Fibroblast of mammary gland (primary cell): ENCODE results near the gene PSMG4.

Experiments
- DNase-seq: peaks from one replicate; pipeline ENCODE4 v3.0.0-alpha.2; 2010; ENCODE audit warnings: low read depth
- H3K4me3 ChIP-seq: 2 replicates; pipeline ENCODE4 v1.5.1; 2011; ENCODE audit warnings: low read depth, mild to moderate bottlenecking, low read length, moderate library complexity; ENCODE audit not compliant: control insufficient read depth
- TF ChIP-seq, protein P1 (sequence below): conservative IDR thresholded peaks from 2 replicates; pipeline ENCODE4 v1.5.1; 2011; ENCODE audit warnings: low read depth, low read length, inconsistent platforms; ENCODE audit not compliant: control insufficient read depth, insufficient read depth

The PSMG4 gene

DNA sequence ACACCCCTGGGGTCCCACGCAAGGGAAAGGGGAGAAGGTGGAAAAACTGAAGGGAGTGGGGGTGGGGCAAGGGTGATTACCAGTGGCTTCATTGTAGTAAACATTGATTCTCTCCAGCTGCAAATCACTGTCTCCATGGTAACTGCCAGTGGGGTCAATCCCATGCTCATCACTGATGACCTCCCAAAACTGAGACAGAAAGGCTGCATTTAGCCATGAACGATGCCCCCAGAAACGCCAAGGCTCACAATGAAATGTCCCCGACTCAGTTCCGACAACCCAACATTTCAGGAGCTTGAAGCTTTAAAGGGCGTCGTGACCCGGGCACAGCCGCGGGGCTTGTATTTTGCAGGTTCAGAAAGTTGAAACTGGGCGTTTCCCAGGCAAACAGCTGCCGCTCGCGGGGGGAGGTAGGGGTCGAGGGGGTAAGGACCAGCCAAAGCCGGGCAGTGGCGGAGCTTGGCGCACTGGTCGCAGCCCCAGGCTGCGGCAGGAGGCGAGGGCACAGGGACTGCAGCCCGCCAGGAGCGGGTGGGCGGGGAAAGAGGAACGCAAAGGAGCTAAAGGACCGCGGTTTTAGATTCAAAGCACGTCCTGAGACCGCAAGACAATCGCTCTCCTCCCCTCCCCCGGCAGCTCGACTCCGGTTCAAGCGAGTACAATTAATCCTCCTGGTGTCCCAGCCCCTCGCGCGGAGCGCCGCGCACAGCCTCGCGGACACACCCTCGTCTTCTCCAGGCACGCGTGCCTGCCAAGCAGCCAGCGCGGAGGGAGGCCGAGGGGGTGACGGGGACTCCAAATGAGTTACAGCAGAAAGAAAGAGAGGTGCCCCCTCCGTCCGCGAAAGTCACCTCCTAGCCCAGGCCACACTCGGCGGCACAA, 32.0 kb upstream of the PSMG4 start:
- H3K4me3 ChIP-seq: peak overlapping the region; percentile 13
- TF ChIP-seq, protein P1, sequence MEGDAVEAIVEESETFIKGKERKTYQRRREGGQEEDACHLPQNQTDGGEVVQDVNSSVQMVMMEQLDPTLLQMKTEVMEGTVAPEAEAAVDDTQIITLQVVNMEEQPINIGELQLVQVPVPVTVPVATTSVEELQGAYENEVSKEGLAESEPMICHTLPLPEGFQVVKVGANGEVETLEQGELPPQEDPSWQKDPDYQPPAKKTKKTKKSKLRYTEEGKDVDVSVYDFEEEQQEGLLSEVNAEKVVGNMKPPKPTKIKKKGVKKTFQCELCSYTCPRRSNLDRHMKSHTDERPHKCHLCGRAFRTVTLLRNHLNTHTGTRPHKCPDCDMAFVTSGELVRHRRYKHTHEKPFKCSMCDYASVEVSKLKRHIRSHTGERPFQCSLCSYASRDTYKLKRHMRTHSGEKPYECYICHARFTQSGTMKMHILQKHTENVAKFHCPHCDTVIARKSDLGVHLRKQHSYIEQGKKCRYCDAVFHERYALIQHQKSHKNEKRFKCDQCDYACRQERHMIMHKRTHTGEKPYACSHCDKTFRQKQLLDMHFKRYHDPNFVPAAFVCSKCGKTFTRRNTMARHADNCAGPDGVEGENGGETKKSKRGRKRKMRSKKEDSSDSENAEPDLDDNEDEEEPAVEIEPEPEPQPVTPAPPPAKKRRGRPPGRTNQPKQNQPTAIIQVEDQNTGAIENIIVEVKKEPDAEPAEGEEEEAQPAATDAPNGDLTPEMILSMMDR: no peak
- no peak for DNase-seq

- TF ChIP-seq, protein P1: no peak
- DNase-seq: no peak
- peak within 1 kb of the TSS; percentile 13 for H3K4me3 ChIP-seq
Measured at GRCh38 chr6:3227363-3228045, 31.2 kb upstream of the PSMG4 start, which contains the start of gene TUBB2B. Gene TUBB2B, minus strand, starts transcription at chr6:3227653. Its CDS starts 110 bp downstream, at chr6:3227543.

DNA sequence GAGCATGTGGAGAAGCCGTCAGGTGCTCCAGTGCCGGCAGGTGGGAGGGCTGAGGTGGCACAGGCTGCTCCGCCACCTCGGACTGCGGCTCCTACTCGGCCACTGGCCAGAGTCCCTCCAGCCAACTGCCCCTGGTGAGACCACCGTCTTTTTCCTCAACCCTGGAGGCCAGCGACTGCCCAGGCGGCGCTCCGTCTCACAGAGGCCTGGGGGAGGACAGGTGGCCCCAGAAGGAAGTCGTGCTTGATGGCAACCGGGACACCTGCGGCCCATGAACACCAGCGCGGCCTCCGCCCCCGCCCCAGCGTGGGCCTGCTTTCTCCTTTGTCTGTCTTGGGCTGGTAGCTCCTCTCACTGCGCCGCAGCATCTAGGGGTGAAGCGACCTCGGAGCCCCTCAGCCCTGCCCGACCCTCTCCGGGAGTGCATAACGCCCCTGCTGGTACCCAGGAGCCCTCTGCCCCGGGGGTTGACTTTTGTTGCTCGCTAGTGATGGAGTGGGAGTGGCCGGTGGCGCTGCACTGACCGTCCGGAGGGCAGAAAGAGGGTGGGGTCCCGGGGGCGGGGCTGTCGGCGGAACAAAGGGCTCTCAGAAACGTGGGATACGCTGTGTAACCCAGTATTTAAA, 30.6 kb upstream of the PSMG4 start:
- no peak for DNase-seq
- TF ChIP-seq, protein P1: no peak
- H3K4me3 ChIP-seq: no peak overlapping the region

GRCh38 chr6:3228771-3229565, 29.8 kb upstream of the PSMG4 start:
- TF ChIP-seq, protein P1: no peak
- DNase-seq: no peak
- no peak overlapping the region for H3K4me3 ChIP-seq

GRCh38 chr6:3229566-3230178, 29.1 kb upstream of the PSMG4 start:
- no peak overlapping the region for H3K4me3 ChIP-seq
- TF ChIP-seq, protein P1: no peak
- no peak for DNase-seq
